ENCODE results near the gene TEPSIN. TPM values are rescaled to one million over a fixed set of nuclear protein-coding genes. Genes with fewer than 3 reads are reported as not detected.

The TEPSIN gene
- total and polyA plus RNA-seq, 2 donors (not counting 1 experiment from before 2014, with no cell fraction given) = 5.6 to 11.2 TPM

- TF ChIP-seq CTCF (conservative IDR thresholded peaks at IDR 0.05 in 1 of 2, IDR thresholded peaks at IDR 0.05 in 1 of 2; ENCODE audit: low read depth in 1 of 2, low read length in 2 of 2) (no peak), EZH2 (IDR thresholded peaks at IDR 0.05; ENCODE audit: low read length, missing control alignments) (no peak)
- Histone ChIP-seq H3K27me3 (ENCODE audit: control insufficient read depth, insufficient read depth, low read length) (no peaks in the 10 kb centered on the region), H3K4me1 (ENCODE audit: control insufficient read depth, extremely low read depth, insufficient read depth, low read length) (no peaks in the 10 kb centered on the region), H2AFZ (ENCODE audit: low read length) (no peak overlapping the region), H3K4me2 (ENCODE audit: extremely low read depth, insufficient read depth, low read length) (no peak overlapping the region), H4K20me1 (ENCODE audit: control insufficient read depth, extremely low read depth, insufficient read depth, low read length) (no peaks in the 10 kb centered on the region), H3K79me2 (ENCODE audit: control insufficient read depth, insufficient read depth, low read length) (no peaks in the 10 kb centered on the region), H3K27ac (ENCODE audit: insufficient read depth, low read length) (no peak overlapping the region), H3K9ac (ENCODE audit: insufficient read depth, low read length) (no peak overlapping the region), H3K36me3 (ENCODE audit: control insufficient read depth, insufficient read depth, low read length) (peaks cover 20% of the 10 kb centered on the region), H3K4me3 (replicated peaks in 1 of 4; ENCODE audit: control extremely low read depth in 1 of 4, insufficient read depth in 1 of 4, low read depth in 3 of 4, low read length in 4 of 4) (no peak overlapping the region), H3K9me3 (ENCODE audit: control insufficient read depth, insufficient read depth, low read depth, low read length) (no peaks in the 10 kb centered on the region)
- no peak for DNase-seq (ENCODE audit: low read depth in 2 of 2)
Measured at GRCh38 chr17:81264640-81265039, 25.8 kb upstream of the TEPSIN start.

- Histone ChIP-seq H2AFZ (ENCODE audit: low read length) (no peak overlapping the region), H3K4me2 (ENCODE audit: extremely low read depth, insufficient read depth, low read length) (no peak overlapping the region), H3K36me3 (ENCODE audit: control insufficient read depth, insufficient read depth, low read length) (peaks cover 28% of the 10 kb centered on the region), H3K9me3 (ENCODE audit: control insufficient read depth, insufficient read depth, low read depth, low read length) (no peaks in the 10 kb centered on the region), H4K20me1 (ENCODE audit: control insufficient read depth, extremely low read depth, insufficient read depth, low read length) (no peaks in the 10 kb centered on the region), H3K27me3 (ENCODE audit: control insufficient read depth, insufficient read depth, low read length) (no peaks in the 10 kb centered on the region), H3K4me3 (replicated peaks in 1 of 4; ENCODE audit: control extremely low read depth in 1 of 4, insufficient read depth in 1 of 4, low read depth in 3 of 4, low read length in 4 of 4) (no peak overlapping the region), H3K27ac (ENCODE audit: insufficient read depth, low read length) (no peak overlapping the region), H3K79me2 (ENCODE audit: control insufficient read depth, insufficient read depth, low read length) (no peaks in the 10 kb centered on the region), H3K9ac (ENCODE audit: insufficient read depth, low read length) (no peak overlapping the region), H3K4me1 (ENCODE audit: control insufficient read depth, extremely low read depth, insufficient read depth, low read length) (no peaks in the 10 kb centered on the region)
- TF ChIP-seq EZH2 (IDR thresholded peaks at IDR 0.05; ENCODE audit: low read length, missing control alignments) (no peak), CTCF (conservative IDR thresholded peaks at IDR 0.05 in 1 of 2, IDR thresholded peaks at IDR 0.05 in 1 of 2; ENCODE audit: low read depth in 1 of 2, low read length in 2 of 2) (no peak)
- no peak for DNase-seq (ENCODE audit: low read depth in 2 of 2)
Measured at GRCh38 chr17:81263371-81264181, 24.7 kb upstream of the TEPSIN start.

- H3K36me3 ChIP-seq (ENCODE audit: control insufficient read depth, insufficient read depth, low read length) = peaks cover 32% of the 10 kb centered on the region
Measured at GRCh38 chr17:81261582-81262336, 22.9 kb upstream of the TEPSIN start.

More at GRCh38 chr17:81261582-81262336, 22.9 kb upstream of the TEPSIN start:
- H3K27me3 ChIP-seq (ENCODE audit: control insufficient read depth, insufficient read depth, low read length) = no peaks in the 10 kb centered on the region
- no peaks in the 10 kb centered on the region for H3K4me1 ChIP-seq (ENCODE audit: control insufficient read depth, extremely low read depth, insufficient read depth, low read length)
- no peaks in the 10 kb centered on the region for H4K20me1 ChIP-seq (ENCODE audit: control insufficient read depth, extremely low read depth, insufficient read depth, low read length)
- no peak for TF ChIP-seq CTCF (conservative IDR thresholded peaks at IDR 0.05 in 1 of 2, IDR thresholded peaks at IDR 0.05 in 1 of 2; ENCODE audit: low read depth in 1 of 2, low read length in 2 of 2)
- TF ChIP-seq EZH2 (IDR thresholded peaks at IDR 0.05; ENCODE audit: low read length, missing control alignments) = no peak
- no peak overlapping the region for H3K4me3 ChIP-seq (replicated peaks in 1 of 4; ENCODE audit: control extremely low read depth in 1 of 4, insufficient read depth in 1 of 4, low read depth in 3 of 4, low read length in 4 of 4)
- no peak for DNase-seq (ENCODE audit: low read depth in 2 of 2)
- no peak overlapping the region for H3K9ac ChIP-seq (ENCODE audit: insufficient read depth, low read length)
- H3K4me2 ChIP-seq (ENCODE audit: extremely low read depth, insufficient read depth, low read length) = no peak overlapping the region
- H3K27ac ChIP-seq (ENCODE audit: insufficient read depth, low read length) = no peak overlapping the region
- no peak overlapping the region for H2AFZ ChIP-seq (ENCODE audit: low read length)
- no peaks in the 10 kb centered on the region for H3K79me2 ChIP-seq (ENCODE audit: control insufficient read depth, insufficient read depth, low read length)
- H3K9me3 ChIP-seq (ENCODE audit: control insufficient read depth, insufficient read depth, low read depth, low read length) = no peaks in the 10 kb centered on the region

Measured in fibroblast of lung (primary cell).